ENCODE results near the gene SUOX. TPM values are rescaled to one million over a fixed set of nuclear protein-coding genes. Genes with fewer than 3 reads are reported as not detected.

SUOX gene
- total RNA-seq, 1 experiment from 2014 or later, result 18.0 TPM

DNA sequence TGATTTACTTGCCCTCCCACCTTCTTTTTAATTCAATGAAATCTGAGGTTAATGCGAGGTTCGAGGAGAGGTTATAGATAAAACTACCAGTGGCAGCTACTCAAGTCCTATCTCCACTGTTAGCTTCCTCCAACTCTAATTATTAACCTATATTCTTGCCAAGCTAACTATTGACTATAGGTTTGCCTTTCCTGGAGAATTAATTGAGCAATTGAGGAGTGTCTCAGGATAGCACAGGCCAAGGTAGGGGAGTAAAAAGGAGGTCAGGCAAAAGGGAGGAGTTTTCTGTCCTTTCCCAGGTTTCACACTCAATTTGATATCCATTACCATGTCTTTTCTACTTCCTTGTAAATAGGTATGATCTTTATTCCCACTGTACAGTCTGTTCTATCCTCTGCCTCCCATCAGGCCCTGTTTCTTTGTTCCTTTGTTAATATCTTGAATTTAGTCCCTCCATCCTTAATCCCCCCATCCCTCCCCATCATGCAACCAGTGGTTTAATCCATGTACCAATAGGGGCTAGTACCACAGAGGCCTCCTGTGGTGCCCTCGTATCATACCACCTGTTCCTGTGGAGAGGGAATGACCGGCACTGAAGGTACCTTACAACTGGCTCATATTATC is 3.7 kb upstream of the SUOX start:
- H3K9me3 ChIP-seq (ENCODE audit: low read length), result no peaks in the 10 kb centered on the region
- intact Hi-C loops (cut with micrococcal nuclease), result no loop called here
- peaks cover 11% of the 10 kb centered on the region for H3K79me2 ChIP-seq (ENCODE audit: low read length)
- no peaks in the 10 kb centered on the region for H3K27me3 ChIP-seq (ENCODE audit: low read length)
- H3K27ac ChIP-seq (ENCODE audit: low read length), result no peak overlapping the region
- CTCF ChIA-PET, result interaction anchor here (0.6 kb wide), 1 partner anchor 19 kb away, joined by 4 read pairs; no protein-coding TSS in a partner anchor
- H3K36me3 ChIP-seq (ENCODE audit: low read depth, low read length), result peaks cover 24% of the 10 kb centered on the region; the same call in 1 of the 2 replicates
- no peaks in the 10 kb centered on the region for H3K9me2 ChIP-seq (replicated peaks; ENCODE audit: low read length)
- H4K20me1 ChIP-seq (ENCODE audit: low read length), result no peaks in the 10 kb centered on the region
- no peak overlapping the region for H3K4me3 ChIP-seq (ENCODE audit: low read length)
- H2AFZ ChIP-seq (ENCODE audit: low read length), result no peak overlapping the region
- no peaks in the 10 kb centered on the region for H3F3A ChIP-seq (ENCODE audit: low read length, unreplicated experiment)
- ATAC-seq (no peak), DNase-seq (no peak)
- H3K4me2 ChIP-seq (ENCODE audit: low read length), result no peak overlapping the region
- TF ChIP-seq, protein P1, sequence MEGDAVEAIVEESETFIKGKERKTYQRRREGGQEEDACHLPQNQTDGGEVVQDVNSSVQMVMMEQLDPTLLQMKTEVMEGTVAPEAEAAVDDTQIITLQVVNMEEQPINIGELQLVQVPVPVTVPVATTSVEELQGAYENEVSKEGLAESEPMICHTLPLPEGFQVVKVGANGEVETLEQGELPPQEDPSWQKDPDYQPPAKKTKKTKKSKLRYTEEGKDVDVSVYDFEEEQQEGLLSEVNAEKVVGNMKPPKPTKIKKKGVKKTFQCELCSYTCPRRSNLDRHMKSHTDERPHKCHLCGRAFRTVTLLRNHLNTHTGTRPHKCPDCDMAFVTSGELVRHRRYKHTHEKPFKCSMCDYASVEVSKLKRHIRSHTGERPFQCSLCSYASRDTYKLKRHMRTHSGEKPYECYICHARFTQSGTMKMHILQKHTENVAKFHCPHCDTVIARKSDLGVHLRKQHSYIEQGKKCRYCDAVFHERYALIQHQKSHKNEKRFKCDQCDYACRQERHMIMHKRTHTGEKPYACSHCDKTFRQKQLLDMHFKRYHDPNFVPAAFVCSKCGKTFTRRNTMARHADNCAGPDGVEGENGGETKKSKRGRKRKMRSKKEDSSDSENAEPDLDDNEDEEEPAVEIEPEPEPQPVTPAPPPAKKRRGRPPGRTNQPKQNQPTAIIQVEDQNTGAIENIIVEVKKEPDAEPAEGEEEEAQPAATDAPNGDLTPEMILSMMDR (conservative IDR thresholded peaks at IDR 0.05; ENCODE audit: low read depth, low read length), result no peak
- no peak for TF ChIP-seq EZH2 (IDR thresholded peaks at IDR 0.05; ENCODE audit: low read length, unreplicated experiment)
- no peak for TF ChIP-seq EZH2phosphoT487 (IDR thresholded peaks at IDR 0.05; ENCODE audit: borderline replicate concordance, low read length)
- no peak overlapping the region for H3K9ac ChIP-seq (ENCODE audit: low read length)
- peaks cover 5% of the 10 kb centered on the region; the same call in 1 of the 2 replicates for H3K4me1 ChIP-seq (ENCODE audit: insufficient read depth, low read length)
- POLR2A ChIA-PET (ENCODE audit: unreplicated experiment), result no interaction called here
- TSS peak; percentile 17 for BruUV-seq (replicated peaks)

DNA sequence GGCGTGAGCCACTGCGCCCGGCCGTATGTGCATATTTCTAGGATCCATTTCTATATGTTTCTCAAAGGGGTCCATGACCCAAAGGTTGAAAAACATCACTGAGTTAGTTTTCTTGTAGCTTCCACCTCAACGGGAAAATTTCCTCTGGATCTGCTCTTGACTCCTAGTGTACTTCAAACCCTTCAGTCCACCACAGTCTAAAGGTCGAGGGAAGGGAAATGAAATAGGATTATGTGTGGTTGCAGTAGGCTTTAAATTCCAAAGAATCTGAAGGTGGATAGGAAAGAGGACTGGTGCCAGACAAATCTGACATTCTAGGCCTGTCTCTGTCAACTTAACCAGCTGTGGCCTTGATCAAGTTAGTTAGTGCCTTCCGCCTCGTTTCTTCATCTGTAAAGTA is 1.7 kb upstream of the SUOX start:
- no peak overlapping the region for H3K4me3 ChIP-seq (ENCODE audit: low read length)
- intact Hi-C loops (cut with micrococcal nuclease), result no loop called here
- H3K27me3 ChIP-seq (ENCODE audit: low read length), result no peaks in the 10 kb centered on the region
- H3F3A ChIP-seq (ENCODE audit: low read length, unreplicated experiment), result no peaks in the 10 kb centered on the region
- H3K9me3 ChIP-seq (ENCODE audit: low read length), result no peaks in the 10 kb centered on the region
- peaks cover 19% of the 10 kb centered on the region; the same call in 1 of the 2 replicates for H3K36me3 ChIP-seq (ENCODE audit: low read depth, low read length)
- no peaks in the 10 kb centered on the region for H3K9me2 ChIP-seq (replicated peaks; ENCODE audit: low read length)
- DNase-seq, result no peak
- TF ChIP-seq EZH2phosphoT487 (IDR thresholded peaks at IDR 0.05; ENCODE audit: borderline replicate concordance, low read length), result no peak
- TF ChIP-seq EZH2 (IDR thresholded peaks at IDR 0.05; ENCODE audit: low read length, unreplicated experiment), result no peak
- TF ChIP-seq, protein P1 (conservative IDR thresholded peaks at IDR 0.05; ENCODE audit: low read depth, low read length), result no peak
- H4K20me1 ChIP-seq (ENCODE audit: low read length), result no peaks in the 10 kb centered on the region
- ATAC-seq, result no peak
- H3K79me2 ChIP-seq (ENCODE audit: low read length), result peaks cover 12% of the 10 kb centered on the region
- ChIA-PET POLR2A (ENCODE audit: unreplicated experiment) (no interaction called here), CTCF (interaction anchor here (0.5 to 1.1 kb wide), 4 partner anchors 12 to 58 kb away, joined by 3 to 8 read pairs (median 4); no protein-coding TSS in a partner anchor)
- no peak overlapping the region for H3K27ac ChIP-seq (ENCODE audit: low read length)
- no peak overlapping the region for H3K9ac ChIP-seq (ENCODE audit: low read length)
- no peak overlapping the region for H2AFZ ChIP-seq (ENCODE audit: low read length)
- H3K4me1 ChIP-seq (ENCODE audit: insufficient read depth, low read length), result peaks cover 5% of the 10 kb centered on the region; the same call in 1 of the 2 replicates
- no TSS peak for BruUV-seq (replicated peaks)
- H3K4me2 ChIP-seq (ENCODE audit: low read length), result no peak overlapping the region
